Nephron (organoid): ENCODE measurements around the gene NPIPB2.

Experiments used
- H3K27ac Mint-ChIP-seq, 3 experiments: 2 replicates each; pipeline ENCODE4 v1.8.0; 2020; ENCODE audit warnings: mixed read lengths in 3 of 3, mild to moderate bottlenecking in 2 of 3, moderate library complexity in 1 of 3
- H3K27me3 Mint-ChIP-seq: 2 replicates; pipeline ENCODE4 v1.8.0; 2021; ENCODE audit warnings: low read depth, mild to moderate bottlenecking, moderate library complexity, mixed read lengths
- H3K36me3 Mint-ChIP-seq: 2 replicates; pipeline ENCODE4 v1.8.0; 2020; ENCODE audit warnings: low read depth, mixed read lengths
- H3K4me1 Mint-ChIP-seq: 2 replicates; pipeline ENCODE4 v1.8.0; 2020; ENCODE audit warnings: mixed read lengths
- H3K4me3 Mint-ChIP-seq, 3 experiments: 2 replicates each; pipeline ENCODE4 v1.8.0; 2020; ENCODE audit warnings: mild to moderate bottlenecking in 3 of 3, mixed read lengths in 3 of 3, moderate library complexity in 2 of 3
- H3K9me3 Mint-ChIP-seq: 2 replicates; pipeline ENCODE4 v1.8.0; 2020; ENCODE audit warnings: mixed read lengths
- TF ChIP-seq, protein P1 (sequence below), 3 experiments: fragments of 200-600 bp; sonication (generic); IDR thresholded peaks; one replicate each; pipeline ENCODE4 v1.5.0; 2021; ENCODE audit warnings: antibody characterized with exemption in 3 of 3; ENCODE audit not compliant: unreplicated experiment in 3 of 3

The NPIPB2 gene

DNA sequence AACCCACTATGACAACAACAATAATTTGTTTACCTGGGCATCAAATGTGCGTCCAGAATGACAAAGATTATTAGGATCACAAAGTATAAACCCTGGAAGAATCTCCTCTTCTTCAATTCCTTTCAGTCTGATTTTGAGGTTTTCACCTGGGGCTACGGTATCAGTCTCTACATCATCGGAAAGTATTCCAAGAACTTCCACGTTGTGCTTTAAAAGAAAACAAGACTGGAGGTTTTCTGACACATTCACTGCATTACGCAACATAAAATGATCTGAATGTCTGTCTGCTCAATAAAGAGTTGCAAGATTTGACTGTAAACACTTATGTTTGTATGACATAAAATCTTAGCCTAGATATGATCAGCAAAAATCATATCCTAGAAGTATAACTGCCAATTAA is 64.5 kb downstream of the NPIPB2 start:
- Mint-ChIP-seq H3K4me1 (no peaks in the 10 kb centered on the region), H3K27me3 (no peaks in the 10 kb centered on the region), H3K36me3 (peaks cover 58% of the 10 kb centered on the region), H3K4me3 (no peak overlapping the region), H3K27ac (no peak overlapping the region), H3K9me3 (no peaks in the 10 kb centered on the region)
- TF ChIP-seq, protein P1, sequence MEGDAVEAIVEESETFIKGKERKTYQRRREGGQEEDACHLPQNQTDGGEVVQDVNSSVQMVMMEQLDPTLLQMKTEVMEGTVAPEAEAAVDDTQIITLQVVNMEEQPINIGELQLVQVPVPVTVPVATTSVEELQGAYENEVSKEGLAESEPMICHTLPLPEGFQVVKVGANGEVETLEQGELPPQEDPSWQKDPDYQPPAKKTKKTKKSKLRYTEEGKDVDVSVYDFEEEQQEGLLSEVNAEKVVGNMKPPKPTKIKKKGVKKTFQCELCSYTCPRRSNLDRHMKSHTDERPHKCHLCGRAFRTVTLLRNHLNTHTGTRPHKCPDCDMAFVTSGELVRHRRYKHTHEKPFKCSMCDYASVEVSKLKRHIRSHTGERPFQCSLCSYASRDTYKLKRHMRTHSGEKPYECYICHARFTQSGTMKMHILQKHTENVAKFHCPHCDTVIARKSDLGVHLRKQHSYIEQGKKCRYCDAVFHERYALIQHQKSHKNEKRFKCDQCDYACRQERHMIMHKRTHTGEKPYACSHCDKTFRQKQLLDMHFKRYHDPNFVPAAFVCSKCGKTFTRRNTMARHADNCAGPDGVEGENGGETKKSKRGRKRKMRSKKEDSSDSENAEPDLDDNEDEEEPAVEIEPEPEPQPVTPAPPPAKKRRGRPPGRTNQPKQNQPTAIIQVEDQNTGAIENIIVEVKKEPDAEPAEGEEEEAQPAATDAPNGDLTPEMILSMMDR (IDR thresholded peaks at IDR 0.05; ENCODE audit: unreplicated experiment in 3 of 3), result no peak
